GM12878 (cell line): ENCODE results near the gene COL23A1. TPM values are rescaled to one million over a fixed set of nuclear protein-coding genes. Genes with fewer than 3 reads are reported as not detected.

Experiments
- BHLHE40 ChIP-seq, 2 experiments: fragments of 450-650 bp in 1 of 2; IDR thresholded peaks; 2 replicates each; pipeline ENCODE4 v1.6.1; 2011 to 2017; ENCODE audit warnings: low read depth in 2 of 2, borderline replicate concordance in 1 of 2, improper control_type of control experiment in 1 of 2, low read length in 1 of 2, mild to moderate bottlenecking in 1 of 2
- FOS ChIP-seq: IDR thresholded peaks from 3 replicates; pipeline ENCODE4 v1.6.1; 2011; ENCODE audit warnings: borderline replicate concordance; ENCODE audit not compliant: insufficient read length; ENCODE audit errors: extremely low read depth
- IRF4 ChIP-seq: IDR thresholded peaks from 2 replicates; pipeline ENCODE4 v1.6.1; 2011; ENCODE audit warnings: low read depth, low read length
- TCF3 ChIP-seq: IDR thresholded peaks from 2 replicates; pipeline ENCODE4 v1.6.1; 2012; ENCODE audit warnings: low read depth, mild to moderate bottlenecking, low read length, borderline replicate concordance; ENCODE audit not compliant: insufficient read depth
- polyA plus RNA-seq, 11 experiments: library from polyadenylated mRNA; depleted of rRNA in 4 of 11; unstranded in 6 of 11; stranded (reverse) in 5 of 11; fragments of >200 nt; fragmentation: Nextera tagmentation in 4 of 11; fragmentation: Illumina TruSeq in 1 of 11; extraction: Ambion mirVana in 4 of 11; extraction: Trizol in 1 of 11; gene quantifications; 1 replicate in 1 of 11; 2 replicates in 10 of 11; pipeline versions ENCODE4 v1.2.1 to v1.2.3, GENCODE V29; 2011 to 2016; ENCODE audit warnings: inconsistent platforms in 2 of 11, missing spikeins in 2 of 11, low read depth in 1 of 11
- total RNA-seq, 4 experiments: library from RNA; depleted of rRNA in 3 of 4; stranded (reverse); fragments of >200 nt in 3 of 4; fragmentation: Illumina TruSeq in 1 of 4; extraction: Trizol in 1 of 4; gene quantifications; 2 replicates each; pipeline versions ENCODE4 v1.2.1 to v1.2.3, GENCODE V29; 2013 to 2021
- TF ChIP-seq, protein P1 (sequence below): fragments of 450-650 bp; conservative IDR thresholded peaks from 2 replicates; pipeline ENCODE4 v1.6.1; 2017; ENCODE audit warnings: mild to moderate bottlenecking, moderate library complexity
- TF ChIP-seq, protein P2 (sequence below): fragments of 450-650 bp; formaldehyde crosslinking; IDR thresholded peaks from 2 replicates; pipeline ENCODE4 v1.4.0; 2020; ENCODE audit warnings: mild to moderate bottlenecking, moderate library complexity

The COL23A1 gene
- total and polyA plus RNA-seq, 10 of the 15 experiments (the other 5 are each of a cell fraction or from before 2014, with no cell fraction given): 0.03 to 0.83 (median 0.09) TPM; not detected in 5

DNA sequence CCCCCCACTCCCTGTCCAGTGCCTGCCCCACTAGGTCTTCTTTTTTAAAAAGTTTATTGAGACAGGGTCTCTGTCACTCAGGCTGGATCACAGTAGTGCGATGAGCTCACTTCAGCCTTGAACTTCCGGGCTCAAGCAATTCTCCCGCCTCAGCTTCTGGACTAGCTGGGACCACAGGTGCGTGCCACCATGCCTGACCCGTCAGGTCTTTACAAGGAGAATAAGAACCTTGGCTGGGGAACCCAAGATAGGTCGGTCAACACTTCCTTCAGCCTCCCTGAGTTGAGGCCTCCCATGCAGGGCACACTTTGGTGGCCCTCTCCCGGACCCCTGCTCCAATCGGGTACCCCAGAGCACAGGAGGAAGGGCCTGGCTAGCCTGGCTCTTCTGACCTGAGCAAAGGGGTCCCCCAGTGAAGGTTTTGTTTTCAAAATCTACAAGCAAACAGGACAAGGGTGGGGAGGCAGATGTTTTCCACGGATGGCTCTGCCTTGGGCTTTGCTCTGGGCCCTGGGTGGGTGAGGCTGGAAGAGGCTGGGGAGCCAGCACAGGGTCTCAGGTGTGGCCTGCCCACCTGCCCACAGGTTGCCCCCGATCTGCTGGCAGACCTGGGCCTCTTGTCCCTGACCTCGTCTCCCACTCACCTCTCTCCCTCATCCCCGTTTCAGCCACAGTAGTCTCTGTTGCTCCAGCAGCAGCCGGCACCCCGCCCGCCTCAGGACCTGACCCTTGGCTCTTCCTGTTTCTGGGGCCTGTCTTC, 248.9 kb downstream of the COL23A1 start (continued):
- TF ChIP-seq, protein P1, sequence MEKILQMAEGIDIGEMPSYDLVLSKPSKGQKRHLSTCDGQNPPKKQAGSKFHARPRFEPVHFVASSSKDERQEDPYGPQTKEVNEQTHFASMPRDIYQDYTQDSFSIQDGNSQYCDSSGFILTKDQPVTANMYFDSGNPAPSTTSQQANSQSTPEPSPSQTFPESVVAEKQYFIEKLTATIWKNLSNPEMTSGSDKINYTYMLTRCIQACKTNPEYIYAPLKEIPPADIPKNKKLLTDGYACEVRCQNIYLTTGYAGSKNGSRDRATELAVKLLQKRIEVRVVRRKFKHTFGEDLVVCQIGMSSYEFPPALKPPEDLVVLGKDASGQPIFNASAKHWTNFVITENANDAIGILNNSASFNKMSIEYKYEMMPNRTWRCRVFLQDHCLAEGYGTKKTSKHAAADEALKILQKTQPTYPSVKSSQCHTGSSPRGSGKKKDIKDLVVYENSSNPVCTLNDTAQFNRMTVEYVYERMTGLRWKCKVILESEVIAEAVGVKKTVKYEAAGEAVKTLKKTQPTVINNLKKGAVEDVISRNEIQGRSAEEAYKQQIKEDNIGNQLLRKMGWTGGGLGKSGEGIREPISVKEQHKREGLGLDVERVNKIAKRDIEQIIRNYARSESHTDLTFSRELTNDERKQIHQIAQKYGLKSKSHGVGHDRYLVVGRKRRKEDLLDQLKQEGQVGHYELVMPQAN: no peak
- no peak for TF ChIP-seq TCF3
- no peak for TF ChIP-seq IRF4
- TF ChIP-seq BHLHE40 (IDR thresholded peaks at IDR 0.05; ENCODE audit: borderline replicate concordance in 1 of 2, low read depth in 2 of 2, low read length in 1 of 2): no peak
- TF ChIP-seq, protein P2, sequence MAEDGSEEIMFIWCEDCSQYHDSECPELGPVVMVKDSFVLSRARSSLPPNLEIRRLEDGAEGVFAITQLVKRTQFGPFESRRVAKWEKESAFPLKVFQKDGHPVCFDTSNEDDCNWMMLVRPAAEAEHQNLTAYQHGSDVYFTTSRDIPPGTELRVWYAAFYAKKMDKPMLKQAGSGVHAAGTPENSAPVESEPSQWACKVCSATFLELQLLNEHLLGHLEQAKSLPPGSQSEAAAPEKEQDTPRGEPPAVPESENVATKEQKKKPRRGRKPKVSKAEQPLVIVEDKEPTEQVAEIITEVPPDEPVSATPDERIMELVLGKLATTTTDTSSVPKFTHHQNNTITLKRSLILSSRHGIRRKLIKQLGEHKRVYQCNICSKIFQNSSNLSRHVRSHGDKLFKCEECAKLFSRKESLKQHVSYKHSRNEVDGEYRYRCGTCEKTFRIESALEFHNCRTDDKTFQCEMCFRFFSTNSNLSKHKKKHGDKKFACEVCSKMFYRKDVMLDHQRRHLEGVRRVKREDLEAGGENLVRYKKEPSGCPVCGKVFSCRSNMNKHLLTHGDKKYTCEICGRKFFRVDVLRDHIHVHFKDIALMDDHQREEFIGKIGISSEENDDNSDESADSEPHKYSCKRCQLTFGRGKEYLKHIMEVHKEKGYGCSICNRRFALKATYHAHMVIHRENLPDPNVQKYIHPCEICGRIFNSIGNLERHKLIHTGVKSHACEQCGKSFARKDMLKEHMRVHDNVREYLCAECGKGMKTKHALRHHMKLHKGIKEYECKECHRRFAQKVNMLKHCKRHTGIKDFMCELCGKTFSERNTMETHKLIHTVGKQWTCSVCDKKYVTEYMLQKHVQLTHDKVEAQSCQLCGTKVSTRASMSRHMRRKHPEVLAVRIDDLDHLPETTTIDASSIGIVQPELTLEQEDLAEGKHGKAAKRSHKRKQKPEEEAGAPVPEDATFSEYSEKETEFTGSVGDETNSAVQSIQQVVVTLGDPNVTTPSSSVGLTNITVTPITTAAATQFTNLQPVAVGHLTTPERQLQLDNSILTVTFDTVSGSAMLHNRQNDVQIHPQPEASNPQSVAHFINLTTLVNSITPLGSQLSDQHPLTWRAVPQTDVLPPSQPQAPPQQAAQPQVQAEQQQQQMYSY: no peak
- no peak for TF ChIP-seq FOS
- TF ChIP-seq, all 136 proteins: peak for 0
